HepG2 (cell line): ENCODE measurements around the gene HPD. TPM values are rescaled to one million over a fixed set of nuclear protein-coding genes. Genes with fewer than 3 reads are reported as not detected.

Source experiments
- BHLHE40 ChIP-seq: IDR thresholded peaks from 2 replicates; pipeline ENCODE4 v1.6.1; 2011; ENCODE audit warnings: low read length, improper control_type of control experiment
- EED ChIP-seq: sonication (generic); formaldehyde crosslinking; IDR thresholded peaks from 2 replicates; pipeline ENCODE4 v1.5.0; 2020; ENCODE audit warnings: mild to moderate bottlenecking, missing genetic modification reagents
- EZH2 ChIP-seq: conservative IDR thresholded peaks from 2 replicates; pipeline ENCODE4 v1.6.1; 2012; ENCODE audit warnings: mild to moderate bottlenecking, low read depth, low read length, moderate library complexity
- GTF2F1 ChIP-seq: fragments of 150-350 bp; IDR thresholded peaks from 2 replicates; pipeline ENCODE4 v1.6.1; 2014; ENCODE audit warnings: low read length
- HIVEP1 ChIP-seq: sonication (generic); formaldehyde crosslinking; IDR thresholded peaks from 2 replicates; pipeline ENCODE4 v1.4.0; 2020; ENCODE audit warnings: mild to moderate bottlenecking, missing genetic modification reagents
- KAT2B ChIP-seq: fragments of 150-350 bp; IDR thresholded peaks from 2 replicates; pipeline ENCODE4 v1.6.1; 2014; ENCODE audit warnings: low read depth, low read length, borderline replicate concordance
- KDM6A ChIP-seq: IDR thresholded peaks from 2 replicates; pipeline ENCODE4 v1.6.1; 2016; ENCODE audit warnings: low read depth
- NR2F2 ChIP-seq: IDR thresholded peaks from 2 replicates; pipeline ENCODE4 v1.6.1; 2012; ENCODE audit warnings: low read depth, inconsistent platforms, borderline replicate concordance
- PHF5A ChIP-seq: IDR thresholded peaks from one replicate; pipeline ENCODE4 v1.6.1; 2018; ENCODE audit warnings: low read depth, missing genetic modification reagents; ENCODE audit not compliant: unreplicated experiment
- PRMT3 ChIP-seq: sonication (generic); formaldehyde crosslinking; IDR thresholded peaks from 2 replicates; pipeline ENCODE4 v1.8.1; 2022; ENCODE audit warnings: low read depth, mild to moderate bottlenecking, moderate library complexity, missing genetic modification reagents, borderline replicate concordance
- RARA ChIP-seq: IDR thresholded peaks from 2 replicates; pipeline ENCODE4 v1.6.1; 2016; ENCODE audit warnings: missing genetic modification reagents, missing compliant biosample characterization
- SIN3B ChIP-seq: fragments of 150-350 bp; IDR thresholded peaks from 2 replicates; pipeline ENCODE4 v1.6.1; 2014; ENCODE audit warnings: low read length
- ZFP37 ChIP-seq: sonication (generic); formaldehyde crosslinking; IDR thresholded peaks from 2 replicates; pipeline ENCODE4 v1.4.0; 2020; ENCODE audit warnings: missing genetic modification reagents, borderline replicate concordance
- ZNF256 ChIP-seq: sonication (generic); formaldehyde crosslinking; conservative IDR thresholded peaks from 2 replicates; pipeline ENCODE4 v1.4.0; 2020; ENCODE audit warnings: missing genetic modification reagents
- ZNF34 ChIP-seq: sonication (generic); formaldehyde crosslinking; IDR thresholded peaks from 2 replicates; pipeline ENCODE4 v1.4.0; 2020; ENCODE audit warnings: mild to moderate bottlenecking, missing genetic modification reagents, borderline replicate concordance
- ZNF776 ChIP-seq: sonication (generic); formaldehyde crosslinking; IDR thresholded peaks from 2 replicates; pipeline ENCODE4 v1.4.0; 2020; ENCODE audit warnings: mild to moderate bottlenecking, missing genetic modification reagents
- polyA plus RNA-seq, 8 experiments: library from polyadenylated mRNA; depleted of rRNA in 3 of 8; stranded (reverse) in 7 of 8; unstranded in 1 of 8; fragments of >200 nt; fragmentation: Illumina TruSeq in 4 of 8; extraction: Trizol in 4 of 8; gene quantifications; 2 replicates each; pipeline versions ENCODE4 v1.2.1 to v1.2.3, GENCODE V29; 2011 to 2016; ENCODE audit warnings: low read depth in 4 of 8, missing spikeins in 1 of 8, mixed read lengths in 1 of 8; ENCODE audit not compliant: insufficient read depth in 1 of 8
- total RNA-seq, 5 experiments: library from RNA; depleted of rRNA; stranded (reverse); fragments of >200 nt; fragmentation: Illumina TruSeq; extraction: Trizol; gene quantifications; 2 replicates each; pipeline ENCODE4 v1.2.3, GENCODE V29; 2016; ENCODE audit warnings: low read depth in 1 of 5
- TF ChIP-seq, protein P1 (sequence below): sonication (generic); formaldehyde crosslinking; conservative IDR thresholded peaks from 2 replicates; pipeline ENCODE4 v1.4.0; 2020; ENCODE audit warnings: mild to moderate bottlenecking, missing genetic modification reagents, moderate library complexity
- TF ChIP-seq, protein P2 (sequence below): sonication (generic); formaldehyde crosslinking; IDR thresholded peaks from 2 replicates; pipeline ENCODE4 v1.4.0; 2020; ENCODE audit warnings: mild to moderate bottlenecking, missing genetic modification reagents, borderline replicate concordance
- TF ChIP-seq, protein P3 (sequence below): sonication (generic); formaldehyde crosslinking; IDR thresholded peaks from 2 replicates; pipeline ENCODE4 v1.8.0; 2022; ENCODE audit warnings: mild to moderate bottlenecking, missing genetic modification reagents, moderate library complexity
- TF ChIP-seq, protein P4 (sequence below): sonication (generic); formaldehyde crosslinking; IDR thresholded peaks from 2 replicates; pipeline ENCODE4 v1.5.0; 2020; ENCODE audit warnings: mild to moderate bottlenecking, missing genetic modification reagents, moderate library complexity
- TF ChIP-seq, protein P5 (sequence below): sonication (generic); formaldehyde crosslinking; IDR thresholded peaks from 2 replicates; pipeline ENCODE4 v1.8.0; 2022; ENCODE audit warnings: mild to moderate bottlenecking, missing genetic modification reagents, moderate library complexity

HPD gene
- total and polyA plus RNA-seq, 2 of the 13 experiments (the other 11 are each of a cell fraction or from before 2014, with no cell fraction given), result 120 to 195 TPM

DNA sequence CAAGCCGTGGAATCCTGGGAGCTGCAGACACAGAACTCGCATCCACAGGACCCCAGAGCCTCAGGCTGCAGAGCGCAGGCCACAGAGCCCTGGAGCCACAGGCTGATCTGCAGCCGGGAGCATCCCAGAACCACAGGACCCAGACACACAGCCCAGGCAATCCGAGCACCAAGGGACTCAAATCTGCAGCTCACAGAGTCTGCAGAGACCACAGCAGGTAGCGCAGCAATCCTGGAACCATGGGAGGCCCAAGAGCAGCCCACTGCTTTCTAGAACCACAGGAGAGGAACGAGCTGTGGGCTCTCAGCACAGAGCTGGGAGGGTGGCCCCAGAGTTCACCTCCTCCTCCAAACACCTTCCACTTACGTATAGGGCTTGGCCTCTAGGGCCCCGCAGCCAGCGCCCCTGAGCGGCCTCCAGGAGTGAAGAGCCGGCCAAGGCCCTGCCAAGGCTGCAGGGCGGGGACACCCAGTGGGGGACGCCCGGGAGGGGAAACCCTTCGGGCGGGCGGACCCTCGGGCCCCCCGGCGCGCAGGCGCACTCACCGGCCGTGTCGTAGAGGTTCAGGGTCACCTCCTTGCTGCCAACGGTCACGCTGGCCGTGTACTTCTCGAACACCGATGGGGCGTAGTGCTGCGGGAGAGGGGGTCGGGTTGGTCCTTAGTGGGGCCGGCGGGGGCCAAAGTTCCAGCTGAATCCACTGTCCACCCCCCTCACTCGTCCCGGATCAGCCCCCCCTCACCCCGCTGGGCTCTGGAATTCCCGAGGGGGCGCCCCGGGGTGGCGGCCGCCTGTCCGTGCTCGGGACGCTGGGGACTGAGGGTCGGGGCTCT is 65.8 kb downstream of the HPD start (continued):
- TF ChIP-seq, protein P1, sequence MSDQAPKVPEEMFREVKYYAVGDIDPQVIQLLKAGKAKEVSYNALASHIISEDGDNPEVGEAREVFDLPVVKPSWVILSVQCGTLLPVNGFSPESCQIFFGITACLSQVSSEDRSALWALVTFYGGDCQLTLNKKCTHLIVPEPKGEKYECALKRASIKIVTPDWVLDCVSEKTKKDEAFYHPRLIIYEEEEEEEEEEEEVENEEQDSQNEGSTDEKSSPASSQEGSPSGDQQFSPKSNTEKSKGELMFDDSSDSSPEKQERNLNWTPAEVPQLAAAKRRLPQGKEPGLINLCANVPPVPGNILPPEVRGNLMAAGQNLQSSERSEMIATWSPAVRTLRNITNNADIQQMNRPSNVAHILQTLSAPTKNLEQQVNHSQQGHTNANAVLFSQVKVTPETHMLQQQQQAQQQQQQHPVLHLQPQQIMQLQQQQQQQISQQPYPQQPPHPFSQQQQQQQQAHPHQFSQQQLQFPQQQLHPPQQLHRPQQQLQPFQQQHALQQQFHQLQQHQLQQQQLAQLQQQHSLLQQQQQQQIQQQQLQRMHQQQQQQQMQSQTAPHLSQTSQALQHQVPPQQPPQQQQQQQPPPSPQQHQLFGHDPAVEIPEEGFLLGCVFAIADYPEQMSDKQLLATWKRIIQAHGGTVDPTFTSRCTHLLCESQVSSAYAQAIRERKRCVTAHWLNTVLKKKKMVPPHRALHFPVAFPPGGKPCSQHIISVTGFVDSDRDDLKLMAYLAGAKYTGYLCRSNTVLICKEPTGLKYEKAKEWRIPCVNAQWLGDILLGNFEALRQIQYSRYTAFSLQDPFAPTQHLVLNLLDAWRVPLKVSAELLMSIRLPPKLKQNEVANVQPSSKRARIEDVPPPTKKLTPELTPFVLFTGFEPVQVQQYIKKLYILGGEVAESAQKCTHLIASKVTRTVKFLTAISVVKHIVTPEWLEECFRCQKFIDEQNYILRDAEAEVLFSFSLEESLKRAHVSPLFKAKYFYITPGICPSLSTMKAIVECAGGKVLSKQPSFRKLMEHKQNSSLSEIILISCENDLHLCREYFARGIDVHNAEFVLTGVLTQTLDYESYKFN (CRISPR knock-in tag), result peak; percentile 23; the same call in 1 of the 2 replicates
- TF ChIP-seq, protein P2, sequence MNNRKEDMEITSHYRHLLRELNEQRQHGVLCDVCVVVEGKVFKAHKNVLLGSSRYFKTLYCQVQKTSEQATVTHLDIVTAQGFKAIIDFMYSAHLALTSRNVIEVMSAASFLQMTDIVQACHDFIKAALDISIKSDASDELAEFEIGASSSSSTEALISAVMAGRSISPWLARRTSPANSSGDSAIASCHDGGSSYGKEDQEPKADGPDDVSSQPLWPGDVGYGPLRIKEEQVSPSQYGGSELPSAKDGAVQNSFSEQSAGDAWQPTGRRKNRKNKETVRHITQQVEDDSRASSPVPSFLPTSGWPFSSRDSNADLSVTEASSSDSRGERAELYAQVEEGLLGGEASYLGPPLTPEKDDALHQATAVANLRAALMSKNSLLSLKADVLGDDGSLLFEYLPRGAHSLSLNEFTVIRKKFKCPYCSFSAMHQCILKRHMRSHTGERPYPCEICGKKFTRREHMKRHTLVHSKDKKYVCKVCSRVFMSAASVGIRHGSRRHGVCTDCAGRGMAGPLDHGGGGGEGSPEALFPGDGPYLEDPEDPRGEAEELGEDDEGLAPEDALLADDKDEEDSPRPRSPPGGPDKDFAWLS, result no peak
- peak; percentile 98 for TF ChIP-seq HIVEP1 (CRISPR knock-in tag)
- TF ChIP-seq, protein P3, sequence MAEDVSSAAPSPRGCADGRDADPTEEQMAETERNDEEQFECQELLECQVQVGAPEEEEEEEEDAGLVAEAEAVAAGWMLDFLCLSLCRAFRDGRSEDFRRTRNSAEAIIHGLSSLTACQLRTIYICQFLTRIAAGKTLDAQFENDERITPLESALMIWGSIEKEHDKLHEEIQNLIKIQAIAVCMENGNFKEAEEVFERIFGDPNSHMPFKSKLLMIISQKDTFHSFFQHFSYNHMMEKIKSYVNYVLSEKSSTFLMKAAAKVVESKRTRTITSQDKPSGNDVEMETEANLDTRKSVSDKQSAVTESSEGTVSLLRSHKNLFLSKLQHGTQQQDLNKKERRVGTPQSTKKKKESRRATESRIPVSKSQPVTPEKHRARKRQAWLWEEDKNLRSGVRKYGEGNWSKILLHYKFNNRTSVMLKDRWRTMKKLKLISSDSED (CRISPR knock-in tag), result no peak
- peak; percentile 74 for TF ChIP-seq RARA (CRISPR knock-in tag)
- TF ChIP-seq BHLHE40, result no peak
- no peak for TF ChIP-seq ZNF34 (CRISPR knock-in tag)
- no peak for TF ChIP-seq ZFP37 (CRISPR knock-in tag)
- no peak for TF ChIP-seq EED (CRISPR knock-in tag)
- no peak for TF ChIP-seq PRMT3 (CRISPR knock-in tag)
- TF ChIP-seq ZNF256 (CRISPR knock-in tag), result no peak
- no peak for TF ChIP-seq GTF2F1
- TF ChIP-seq EZH2, result no peak
- no peak for TF ChIP-seq SIN3B
- TF ChIP-seq ZNF776 (CRISPR knock-in tag), result no peak
- no peak for TF ChIP-seq KDM6A (CRISPR knock-in tag)
- no peak for TF ChIP-seq KAT2B
- no peak for TF ChIP-seq PHF5A (CRISPR knock-in tag)
- TF ChIP-seq, protein P4, sequence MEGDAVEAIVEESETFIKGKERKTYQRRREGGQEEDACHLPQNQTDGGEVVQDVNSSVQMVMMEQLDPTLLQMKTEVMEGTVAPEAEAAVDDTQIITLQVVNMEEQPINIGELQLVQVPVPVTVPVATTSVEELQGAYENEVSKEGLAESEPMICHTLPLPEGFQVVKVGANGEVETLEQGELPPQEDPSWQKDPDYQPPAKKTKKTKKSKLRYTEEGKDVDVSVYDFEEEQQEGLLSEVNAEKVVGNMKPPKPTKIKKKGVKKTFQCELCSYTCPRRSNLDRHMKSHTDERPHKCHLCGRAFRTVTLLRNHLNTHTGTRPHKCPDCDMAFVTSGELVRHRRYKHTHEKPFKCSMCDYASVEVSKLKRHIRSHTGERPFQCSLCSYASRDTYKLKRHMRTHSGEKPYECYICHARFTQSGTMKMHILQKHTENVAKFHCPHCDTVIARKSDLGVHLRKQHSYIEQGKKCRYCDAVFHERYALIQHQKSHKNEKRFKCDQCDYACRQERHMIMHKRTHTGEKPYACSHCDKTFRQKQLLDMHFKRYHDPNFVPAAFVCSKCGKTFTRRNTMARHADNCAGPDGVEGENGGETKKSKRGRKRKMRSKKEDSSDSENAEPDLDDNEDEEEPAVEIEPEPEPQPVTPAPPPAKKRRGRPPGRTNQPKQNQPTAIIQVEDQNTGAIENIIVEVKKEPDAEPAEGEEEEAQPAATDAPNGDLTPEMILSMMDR (CRISPR knock-in tag), result peak; percentile 37
- TF ChIP-seq, protein P5, sequence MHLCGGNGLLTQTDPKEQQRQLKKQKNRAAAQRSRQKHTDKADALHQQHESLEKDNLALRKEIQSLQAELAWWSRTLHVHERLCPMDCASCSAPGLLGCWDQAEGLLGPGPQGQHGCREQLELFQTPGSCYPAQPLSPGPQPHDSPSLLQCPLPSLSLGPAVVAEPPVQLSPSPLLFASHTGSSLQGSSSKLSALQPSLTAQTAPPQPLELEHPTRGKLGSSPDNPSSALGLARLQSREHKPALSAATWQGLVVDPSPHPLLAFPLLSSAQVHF (CRISPR knock-in tag), result no peak
- no peak for TF ChIP-seq NR2F2
